Left lung (tissue), 10 donors: ENCODE results near the gene FSTL1. TPM values are rescaled to one million over a fixed set of nuclear protein-coding genes. Genes with fewer than 3 reads are reported as not detected.

ENCODE experiments used
- ATAC-seq: fragments of 200-7000 bp; cut with Tn5 transposase; one replicate; pipeline ENCODE4 v1.9.1; 2020; ENCODE audit warnings: moderate library complexity
- DNase-seq, 4 donors: peaks; one replicate each; pipeline ENCODE4 v3.0.0-alpha.2; 2013 to 2020
- H3K27ac ChIP-seq, 2 donors: fragments of 200-600 bp; sonication (generic) in 1 of 2; one replicate each; pipeline versions ENCODE4 v1.5.0 to v1.8.0; 2020 to 2021
- H3K27me3 ChIP-seq, 2 donors: fragments of 200-600 bp; sonication (generic) in 1 of 2; one replicate each; pipeline versions ENCODE4 v1.5.0 to v1.8.0; 2020 to 2021
- H3K36me3 ChIP-seq, 2 donors: fragments of 200-600 bp; sonication (generic) in 1 of 2; one replicate each; pipeline versions ENCODE4 v1.5.0 to v1.8.0; 2020 to 2021
- H3K4me1 ChIP-seq, 2 donors: fragments of 200-600 bp; one replicate each; pipeline ENCODE4 v1.8.0; 2021
- H3K4me3 ChIP-seq, 2 donors: fragments of 200-600 bp; sonication (generic) in 1 of 2; one replicate each; pipeline versions ENCODE4 v1.5.0 to v1.8.0; 2020 to 2021; ENCODE audit warnings: mild to moderate bottlenecking in 1 of 2
- H3K9me3 ChIP-seq, 2 donors: fragments of 200-600 bp; sonication (generic) in 1 of 2; one replicate each; pipeline versions ENCODE4 v1.5.0 to v1.8.0; 2020 to 2021
- CTCF ChIP-seq, 2 donors: fragments of 200-600 bp; sonication (generic) in 1 of 2; IDR thresholded peaks; one replicate each; pipeline versions ENCODE4 v1.5.0 to v1.8.0; 2021; ENCODE audit warnings: antibody characterized with exemption in 2 of 2
- intact Hi-C, 2 donors: fragments of 100-400 bp; cut with DNase I; formaldehyde crosslinking; loops; one replicate each; pipeline versions ENCODE4 v1.11.2 to v1.14.2; 2022
- polyA plus RNA-seq, 6 donors: library from polyadenylated mRNA; unstranded; fragments of 120-200 nt; gene quantifications; one replicate each; pipeline ENCODE4 v1.2.1, GENCODE V29; 2013; ENCODE audit not compliant: insufficient read length in 6 of 6
- total RNA-seq, 2 donors: library from RNA; stranded (reverse); fragmentation: NEBNext Ultra II Directional; extraction: Animal tissue kit (Norgen Biotek cat#: 25700); gene quantifications; one replicate each; pipeline ENCODE4 v1.2.1, GENCODE V29; 2021
- donor health status: DM: no; HTN: yes; CAD: no.
- donor health status: DM: no; HTN: no; CAD: no.

The FSTL1 gene
- total and polyA plus RNA-seq, 8 donors, result 265 to 564 (median 527) TPM

GRCh38 chr3:120402257-120402656 is 48.5 kb downstream of the FSTL1 start:
- no peak overlapping the region for H3K4me3 ChIP-seq
- peaks cover 0 to 62% of the 10 kb centered on the region in 2 donors for H3K36me3 ChIP-seq
- no peaks in the 10 kb centered on the region for H3K4me1 ChIP-seq
- no peak for ATAC-seq
- H3K9me3 ChIP-seq, result no peaks in the 10 kb centered on the region
- no peak overlapping the region for H3K27ac ChIP-seq
- no peaks in the 10 kb centered on the region for H3K27me3 ChIP-seq
- no peak for DNase-seq
- intact Hi-C loops, result no loop called here
- no peak for TF ChIP-seq CTCF (IDR thresholded peaks at IDR 0.05)

GRCh38 chr3:120399372-120399771 is 51.4 kb downstream of the FSTL1 start:
- intact Hi-C loops, result no loop called here
- TF ChIP-seq CTCF (IDR thresholded peaks at IDR 0.05), result no peak
- Histone ChIP-seq H3K27ac (no peak overlapping the region), H3K27me3 (no peaks in the 10 kb centered on the region), H3K4me3 (no peak overlapping the region), H3K4me1 (no peaks in the 10 kb centered on the region), H3K36me3 (peaks cover 0 to 77% of the 10 kb centered on the region in 2 donors), H3K9me3 (no peaks in the 10 kb centered on the region)
- DNase-seq (no peak), ATAC-seq (no peak)

- Histone ChIP-seq H3K36me3 (peaks cover 0 to 58% of the 10 kb centered on the region in 2 donors), H3K9me3 (no peaks in the 10 kb centered on the region), H3K4me1 (no peaks in the 10 kb centered on the region), H3K4me3 (no peak overlapping the region), H3K27me3 (no peaks in the 10 kb centered on the region), H3K27ac (no peak overlapping the region)
- intact Hi-C loops, result no loop called here
- DNase-seq (no peak), ATAC-seq (no peak)
- TF ChIP-seq CTCF (IDR thresholded peaks at IDR 0.05), result no peak
Observed at GRCh38 chr3:120396469-120396868, 54.3 kb downstream of the FSTL1 start.

GRCh38 chr3:120394347-120394746 is 56.4 kb downstream of the FSTL1 start:
- no peaks in the 10 kb centered on the region for H3K4me1 ChIP-seq
- no peak overlapping the region for H3K27ac ChIP-seq
- intact Hi-C loops, result no loop called here
- ATAC-seq, result no peak
- no peak for DNase-seq
- no peak overlapping the region for H3K4me3 ChIP-seq
- no peaks in the 10 kb centered on the region for H3K27me3 ChIP-seq
- H3K36me3 ChIP-seq, result peaks cover 0 to 38% of the 10 kb centered on the region in 2 donors
- no peaks in the 10 kb centered on the region for H3K9me3 ChIP-seq
- TF ChIP-seq CTCF (IDR thresholded peaks at IDR 0.05), result no peak

- ATAC-seq (no peak), DNase-seq (no peak)
- H3K27me3 ChIP-seq, result no peaks in the 10 kb centered on the region
- no peaks in the 10 kb centered on the region for H3K9me3 ChIP-seq
- no peak overlapping the region for H3K4me3 ChIP-seq
- TF ChIP-seq CTCF (IDR thresholded peaks at IDR 0.05), result no peak
- peaks cover 0 to 33% of the 10 kb centered on the region in 2 donors for H3K36me3 ChIP-seq
- no peaks in the 10 kb centered on the region for H3K4me1 ChIP-seq
- intact Hi-C loops, result no loop called here
- no peak overlapping the region for H3K27ac ChIP-seq
Observed at GRCh38 chr3:120393761-120394160, 57.0 kb downstream of the FSTL1 start.
